ENCODE results near the gene LRFN2. TPM values are rescaled to one million over a fixed set of nuclear protein-coding genes. Genes with fewer than 3 reads are reported as not detected.

Gene LRFN2
- polyA plus RNA-seq, 3 donors from 2014 or later = 0.67 to 1.8 (median 0.87) TPM

- H3K36me3 Mint-ChIP-seq = peaks cover 0 to 3% (median 3%) of the 10 kb centered on the region in 3 donors
- H3K4me3 Mint-ChIP-seq = no peak overlapping the region
- no peak for DNase-seq
- H3K27ac Mint-ChIP-seq = no peak overlapping the region
- peaks cover 5 to 7% (median 6%) of the 10 kb centered on the region in 3 donors for H3K27me3 Mint-ChIP-seq (ENCODE audit: low read depth in 3 of 3)
- H3K4me1 Mint-ChIP-seq = peaks cover 19 to 25% of the 10 kb centered on the region in 2 donors
- no peaks in the 10 kb centered on the region for H3K9me3 Mint-ChIP-seq
These were observed 170.1 kb downstream of the LRFN2 start for GRCh38 chr6:40417031-40417430.

DNA sequence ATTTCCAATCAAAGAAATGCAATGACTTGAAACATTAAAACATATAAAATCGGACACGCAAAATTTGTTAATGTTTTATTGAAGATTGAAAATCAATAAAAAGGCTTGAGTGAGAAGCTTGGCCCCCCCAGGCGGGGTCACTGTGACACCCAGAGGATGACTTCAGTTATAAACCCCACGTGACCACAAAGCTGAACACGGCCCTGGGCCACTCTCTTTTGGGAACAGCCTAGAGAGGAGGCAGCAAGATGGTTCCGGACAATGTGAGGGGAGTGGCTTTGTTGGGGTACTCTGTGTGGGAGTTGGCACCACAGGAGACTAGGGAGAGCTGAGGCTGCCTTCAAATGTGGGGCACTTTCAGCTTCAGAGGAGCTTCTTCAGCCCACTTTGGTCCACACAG, 172.5 kb downstream of the LRFN2 start:
- Mint-ChIP-seq H3K36me3 (peaks cover 0 to 3% (median 3%) of the 10 kb centered on the region in 3 donors), H3K4me3 (no peak overlapping the region), H3K9me3 (no peaks in the 10 kb centered on the region), H3K4me1 (peaks cover 29% of the 10 kb centered on the region in 2 donors), H3K27ac (peak overlapping the region in 1 of 6 donors; percentile 7), H3K27me3 (ENCODE audit: low read depth in 3 of 3) (peaks cover 4 to 7% (median 6%) of the 10 kb centered on the region in 3 donors)
- no peak for DNase-seq

DNA sequence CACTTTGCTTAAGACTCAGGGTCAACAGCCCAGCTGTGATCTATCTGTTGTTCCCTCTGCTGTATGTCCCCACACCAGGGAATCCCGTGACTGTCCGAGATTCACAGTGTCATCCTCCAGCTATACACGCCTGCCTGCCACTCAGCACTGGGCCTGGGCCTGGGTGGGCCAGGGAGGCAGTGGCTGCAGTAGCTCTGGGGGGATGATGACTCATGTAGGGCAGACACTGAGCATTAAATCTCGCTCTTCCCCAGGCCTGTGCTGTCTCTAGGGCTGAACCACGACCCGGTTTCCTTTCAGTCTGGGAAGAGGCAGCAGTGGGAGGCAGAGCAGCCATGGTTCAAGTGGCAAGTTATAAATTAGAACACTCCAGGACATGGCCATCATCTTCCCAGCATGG, 173.9 kb downstream of the LRFN2 start:
- Mint-ChIP-seq H3K4me1 (peaks cover 40 to 43% of the 10 kb centered on the region in 2 donors), H3K4me3 (peak overlapping the region in 1 of 5 donors; percentile 35), H3K36me3 (peaks cover 0 to 3% (median 3%) of the 10 kb centered on the region in 3 donors), H3K9me3 (no peaks in the 10 kb centered on the region), H3K27me3 (ENCODE audit: low read depth in 3 of 3) (peaks cover 2 to 6% (median 4%) of the 10 kb centered on the region in 3 donors), H3K27ac (peak overlapping the region; percentile 36 to 94 (median 82))
- no peak for DNase-seq

DNA sequence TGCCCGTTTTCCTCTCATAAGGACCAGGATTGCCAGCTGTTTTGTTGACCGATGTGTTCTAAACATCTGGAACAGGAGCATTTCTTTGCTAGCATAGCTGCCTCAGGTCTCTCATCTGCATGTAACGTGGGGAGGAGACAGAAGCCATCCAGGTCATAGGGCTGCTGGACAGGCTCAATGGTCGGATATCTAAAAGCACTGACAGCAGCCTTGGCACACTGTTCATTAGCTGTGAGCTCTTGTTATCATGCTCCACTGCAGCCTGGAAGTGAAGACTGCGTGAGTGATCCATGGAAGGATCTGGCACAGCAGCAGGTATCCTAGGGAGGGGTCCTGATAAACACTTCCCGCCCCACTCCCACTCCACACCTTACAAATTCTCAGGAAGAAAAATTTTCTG, 175.3 kb downstream of the LRFN2 start:
- peaks cover 0 to 3% (median 3%) of the 10 kb centered on the region in 3 donors for H3K36me3 Mint-ChIP-seq
- peaks cover 53 to 57% of the 10 kb centered on the region in 2 donors for H3K4me1 Mint-ChIP-seq
- no peaks in the 10 kb centered on the region for H3K9me3 Mint-ChIP-seq
- peak overlapping the region in 5 of 6 donors; percentile 65 to 94 (median 82) for H3K27ac Mint-ChIP-seq
- DNase-seq = no peak
- no peak overlapping the region for H3K4me3 Mint-ChIP-seq
- peaks cover 0 to 6% (median 4%) of the 10 kb centered on the region in 3 donors for H3K27me3 Mint-ChIP-seq (ENCODE audit: low read depth in 3 of 3)

DNA sequence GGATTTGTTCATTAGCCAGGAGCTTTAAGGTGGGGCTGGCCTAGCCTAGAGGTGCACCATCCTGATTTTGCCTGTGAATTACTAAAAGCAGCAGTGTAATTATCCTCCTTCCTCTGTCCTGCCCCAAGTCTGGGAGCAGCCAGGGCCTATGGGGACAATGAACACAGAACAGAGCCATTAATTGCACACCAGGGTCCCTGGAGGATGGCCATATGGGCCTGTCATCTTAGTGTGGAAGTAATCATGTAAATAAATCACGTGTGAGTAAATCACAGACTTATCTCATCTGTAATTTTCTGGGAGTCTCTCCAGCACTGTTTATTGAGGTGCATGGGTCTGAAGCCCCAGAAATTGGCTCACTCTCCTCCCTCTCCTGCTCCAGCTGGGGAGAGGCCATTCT, 176.3 kb downstream of the LRFN2 start:
- Mint-ChIP-seq H3K9me3 (no peaks in the 10 kb centered on the region), H3K27me3 (ENCODE audit: low read depth in 3 of 3) (peaks cover 0 to 6% (median 4%) of the 10 kb centered on the region in 3 donors), H3K27ac (peak overlapping the region; percentile 55 to 98 (median 93))

GRCh38 chr6:40409716-40410397, 177.3 kb downstream of the LRFN2 start:
- peaks cover 62 to 72% of the 10 kb centered on the region in 2 donors for H3K4me1 Mint-ChIP-seq
- H3K27me3 Mint-ChIP-seq (ENCODE audit: low read depth in 3 of 3) = peaks cover 0 to 4% (median 0%) of the 10 kb centered on the region in 3 donors
- peak overlapping the region; percentile 58 to 79 (median 64) for H3K4me3 Mint-ChIP-seq
- no peaks in the 10 kb centered on the region for H3K9me3 Mint-ChIP-seq
- peak in 1 of 3 donors; percentile 17 for DNase-seq
- peaks cover 0 to 3% (median 0%) of the 10 kb centered on the region in 3 donors for H3K36me3 Mint-ChIP-seq
- peak overlapping the region; percentile 83 to 98 (median 93) for H3K27ac Mint-ChIP-seq

More for the DNA sequence above, 176.3 kb downstream of the LRFN2 start:
- DNase-seq = no peak
- H3K4me3 Mint-ChIP-seq = peak overlapping the region in 2 of 5 donors; percentile 10 to 44
- peaks cover 62 to 64% of the 10 kb centered on the region in 2 donors for H3K4me1 Mint-ChIP-seq
- peaks cover 0 to 3% (median 3%) of the 10 kb centered on the region in 3 donors for H3K36me3 Mint-ChIP-seq

GRCh38 chr6:40408786-40409542, 178.2 kb downstream of the LRFN2 start:
- Mint-ChIP-seq H3K4me3 (peak overlapping the region; percentile 58 to 79 (median 64)), H3K36me3 (peaks cover 0 to 3% (median 0%) of the 10 kb centered on the region in 3 donors), H3K27me3 (ENCODE audit: low read depth in 3 of 3) (peaks cover 0 to 4% (median 0%) of the 10 kb centered on the region in 3 donors), H3K27ac (peak overlapping the region; percentile 83 to 98 (median 93)), H3K4me1 (peaks cover 63 to 76% of the 10 kb centered on the region in 2 donors), H3K9me3 (no peaks in the 10 kb centered on the region)
- peak; percentile 35 to 53 (median 42) for DNase-seq

DNA sequence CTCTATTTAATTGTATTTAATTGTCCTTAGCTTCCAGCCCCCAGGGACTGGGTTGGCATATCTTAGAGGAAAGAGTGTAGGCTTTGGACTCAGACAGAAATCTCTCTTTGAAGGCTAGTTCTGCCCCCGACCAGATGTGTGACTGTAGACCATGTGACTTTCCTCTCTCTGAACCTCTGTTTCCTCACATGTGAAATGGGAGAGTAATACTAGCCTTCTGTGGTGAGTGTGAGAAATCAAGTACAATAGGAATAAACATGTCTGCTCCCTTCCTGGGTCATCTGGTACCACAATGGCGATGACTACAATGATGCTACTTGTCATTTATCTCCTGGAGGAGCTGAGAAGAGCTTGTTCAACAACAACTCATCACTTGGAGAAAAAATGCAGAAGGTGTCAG, 179.9 kb downstream of the LRFN2 start:
- H3K4me1 Mint-ChIP-seq = peaks cover 62 to 71% of the 10 kb centered on the region in 2 donors

DNA sequence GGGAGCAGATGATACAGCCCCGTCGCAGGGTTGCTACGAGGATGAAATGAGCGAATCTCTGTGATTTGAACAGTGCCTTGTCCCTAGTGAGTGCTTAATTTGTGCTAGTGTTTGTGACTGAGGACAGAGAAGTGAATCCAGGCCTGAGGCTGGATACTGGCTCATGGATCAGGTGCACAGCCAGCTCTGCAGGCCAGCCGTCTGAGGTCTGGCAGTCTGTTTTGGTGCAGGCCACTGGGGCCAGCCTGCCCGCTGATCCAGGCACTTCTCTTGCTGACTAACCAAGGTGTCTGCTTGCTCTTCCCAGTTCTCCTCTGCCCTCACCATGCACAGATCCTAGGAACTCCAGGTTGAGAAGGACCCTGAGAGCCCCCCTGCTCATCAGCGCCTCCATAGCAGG, 181.0 kb downstream of the LRFN2 start:
- H3K27me3 Mint-ChIP-seq (ENCODE audit: low read depth in 3 of 3) = no peaks in the 10 kb centered on the region
- H3K27ac Mint-ChIP-seq = peak overlapping the region; percentile 83 to 98 (median 93)
- DNase-seq = no peak
- peaks cover 63 to 72% of the 10 kb centered on the region in 2 donors for H3K4me1 Mint-ChIP-seq
- peak overlapping the region in 1 of 5 donors; percentile 27 for H3K4me3 Mint-ChIP-seq
- H3K9me3 Mint-ChIP-seq = no peaks in the 10 kb centered on the region
- no peaks in the 10 kb centered on the region for H3K36me3 Mint-ChIP-seq

More for the DNA sequence above, 179.9 kb downstream of the LRFN2 start:
- peak overlapping the region; percentile 83 to 98 (median 93) for H3K27ac Mint-ChIP-seq
- H3K36me3 Mint-ChIP-seq = no peaks in the 10 kb centered on the region
- H3K4me3 Mint-ChIP-seq = peak overlapping the region; percentile 5 to 68 (median 43)
- H3K9me3 Mint-ChIP-seq = no peaks in the 10 kb centered on the region
- DNase-seq = peak in 1 of 3 donors; percentile 26
- no peaks in the 10 kb centered on the region for H3K27me3 Mint-ChIP-seq (ENCODE audit: low read depth in 3 of 3)

DNA sequence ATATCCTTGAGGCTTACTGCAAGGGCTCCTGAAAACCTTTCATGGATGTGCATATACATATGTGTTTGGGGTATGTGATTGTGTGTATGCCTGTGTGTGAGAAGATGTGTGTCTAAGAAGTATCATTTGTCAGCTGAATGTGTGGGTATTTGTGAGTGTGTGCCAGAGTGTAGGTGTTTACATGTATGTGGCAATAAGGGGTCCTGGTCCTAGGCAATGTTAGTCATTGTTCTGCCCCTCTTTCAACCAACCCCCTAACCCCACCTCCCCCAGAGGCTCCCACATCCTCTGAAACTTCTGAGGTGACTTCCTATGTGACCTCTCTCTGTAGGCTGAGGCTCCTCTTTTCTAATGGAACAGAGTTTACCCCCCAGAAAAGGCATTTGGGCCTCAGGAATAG, 186.4 kb downstream of the LRFN2 start:
- Mint-ChIP-seq H3K4me1 (peaks cover 19 to 34% of the 10 kb centered on the region in 2 donors), H3K4me3 (no peak overlapping the region), H3K27me3 (ENCODE audit: low read depth in 3 of 3) (peaks cover 0 to 1% (median 0%) of the 10 kb centered on the region in 3 donors), H3K27ac (peak overlapping the region in 1 of 6 donors; percentile 56), H3K9me3 (no peaks in the 10 kb centered on the region), H3K36me3 (peaks cover 0 to 5% (median 0%) of the 10 kb centered on the region in 3 donors)
- DNase-seq = no peak

DNA sequence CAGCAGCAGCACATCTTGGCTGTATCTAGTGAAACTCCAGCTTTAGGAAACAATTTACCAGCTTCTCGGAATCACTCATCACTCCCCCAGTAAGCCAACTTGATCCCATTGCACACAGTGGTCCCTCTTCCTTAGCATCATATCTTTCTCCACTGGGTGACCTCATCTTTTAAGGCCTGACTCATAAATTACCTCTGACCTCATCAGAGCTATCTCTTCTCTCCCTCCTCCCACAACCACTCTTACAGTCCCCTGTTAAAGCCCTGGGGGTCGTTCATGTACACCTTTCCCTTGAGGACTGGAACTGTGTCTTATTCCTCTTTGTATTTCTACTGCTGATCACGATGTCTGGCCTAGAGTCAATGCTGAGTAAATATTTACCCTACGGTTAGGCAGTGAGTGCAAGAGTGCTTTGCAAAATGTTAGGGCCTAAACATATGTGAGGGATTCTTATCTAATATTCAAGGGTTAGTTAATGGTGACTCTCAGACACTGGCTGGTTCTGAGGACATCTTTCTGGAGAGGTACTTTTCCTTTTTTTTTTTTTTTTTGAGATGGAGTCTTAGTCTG, 187.2 kb downstream of the LRFN2 start:
- Mint-ChIP-seq H3K36me3 (peaks cover 0 to 5% (median 0%) of the 10 kb centered on the region in 3 donors), H3K4me3 (no peak overlapping the region), H3K9me3 (no peaks in the 10 kb centered on the region), H3K27me3 (ENCODE audit: low read depth in 3 of 3) (peaks cover 0 to 1% (median 0%) of the 10 kb centered on the region in 3 donors), H3K4me1 (peaks cover 19 to 27% of the 10 kb centered on the region in 2 donors), H3K27ac (peak overlapping the region in 2 of 6 donors; percentile 41 to 64)
- no peak for DNase-seq

- no peaks in the 10 kb centered on the region for H3K9me3 Mint-ChIP-seq
- peaks cover 0 to 1% (median 0%) of the 10 kb centered on the region in 3 donors for H3K27me3 Mint-ChIP-seq (ENCODE audit: low read depth in 3 of 3)
- H3K27ac Mint-ChIP-seq = peak overlapping the region in 1 of 6 donors; percentile 41
- DNase-seq = no peak
- H3K4me3 Mint-ChIP-seq = no peak overlapping the region
- peaks cover 19 to 21% of the 10 kb centered on the region in 2 donors for H3K4me1 Mint-ChIP-seq
- peaks cover 0 to 5% (median 0%) of the 10 kb centered on the region in 3 donors for H3K36me3 Mint-ChIP-seq
These were observed 188.2 kb downstream of the LRFN2 start for GRCh38 chr6:40398810-40399477.

Data from immature natural killer cell (primary cell).